PC-9 (cell line): ENCODE data around the gene APRT. TPM values are rescaled to one million over a fixed set of nuclear protein-coding genes. Genes with fewer than 3 reads are reported as not detected.
"Not testable (repeated sequence)": the region's sequence is repeated elsewhere in the genome, so short reads cannot be mapped to it uniquely, and the experiment has no call there.

Experiments
- BruUV-seq: library from RNA; stranded (reverse); fragments of 400-500 nt; replicated peaks from 2 replicates; lab custom pipeline; 2021; lab: Mats Ljungman, UMichigan
- CTCF ChIA-PET: fragments of 300-600 bp; sonication (Branson Sonifier 250); formaldehyde crosslinking; loops from one replicate; lab custom pipeline; 2022; ENCODE audit warnings: antibody characterized with exemption; lab: Charles Lee
- POLR2A ChIA-PET: fragments of 300-600 bp; sonication (Branson Sonifier 250); formaldehyde crosslinking; loops from one replicate; lab custom pipeline; 2022; ENCODE audit warnings: antibody characterized with exemption; ENCODE audit not compliant: unreplicated experiment; lab: Charles Lee
- DNase-seq, 2 experiments: peaks; one replicate each; pipeline versions ENCODE4 v3.0.0 to v3.0.0-alpha.2; 2015 to 2022; ENCODE audit warnings: mixed read lengths in 1 of 2
- H2AFZ ChIP-seq: fragments of 200-600 bp; sonication (generic); 2 replicates; pipeline ENCODE4 v1.8.1; 2017; ENCODE audit warnings: antibody characterized with exemption
- H3F3A ChIP-seq: fragments of 200-600 bp; sonication (generic); 2 replicates; pipeline ENCODE4 v1.8.1; 2017; ENCODE audit warnings: antibody characterized with exemption, mild to moderate bottlenecking, low read depth; ENCODE audit not compliant: insufficient read depth
- H3K27ac ChIP-seq: fragments of 200-600 bp; sonication (generic); 2 replicates; pipeline ENCODE4 v1.6.1; 2016; ENCODE audit warnings: mixed run types
- H3K27me3 ChIP-seq: fragments of 200-600 bp; sonication (generic); 2 replicates; pipeline ENCODE4 v1.6.1; 2016; ENCODE audit warnings: low read depth, mixed run types; ENCODE audit not compliant: insufficient read depth
- H3K36me3 ChIP-seq: fragments of 200-600 bp; sonication (generic); 2 replicates; pipeline ENCODE4 v1.6.1; 2016; ENCODE audit warnings: low read depth, mixed run types
- H3K4me1 ChIP-seq: fragments of 200-600 bp; sonication (generic); replicated peaks from 2 replicates; pipeline ENCODE4 v1.6.1; 2016; ENCODE audit warnings: mixed run types; ENCODE audit not compliant: insufficient read depth
- H3K4me2 ChIP-seq: fragments of 200-600 bp; sonication (generic); 2 replicates; pipeline ENCODE4 v1.6.1; 2017; ENCODE audit warnings: mixed run types
- H3K4me3 ChIP-seq: fragments of 200-600 bp; sonication (generic); 2 replicates; pipeline ENCODE4 v1.6.1; 2016; ENCODE audit warnings: mixed run types
- H3K79me2 ChIP-seq: fragments of 200-600 bp; sonication (generic); 2 replicates; pipeline ENCODE4 v1.6.1; 2017; ENCODE audit warnings: low read depth, mixed run types
- H3K9me2 ChIP-seq: fragments of 200-600 bp; sonication (generic); 2 replicates; pipeline ENCODE4 v1.8.1; 2017; ENCODE audit warnings: mild to moderate bottlenecking; ENCODE audit not compliant: insufficient read depth
- H3K9me3 ChIP-seq: fragments of 200-600 bp; sonication (generic); 2 replicates; pipeline ENCODE4 v1.8.1; 2016; ENCODE audit warnings: low read depth; ENCODE audit not compliant: insufficient read depth
- H4K20me1 ChIP-seq: fragments of 200-600 bp; sonication (generic); 2 replicates; pipeline ENCODE4 v1.8.1; 2017; ENCODE audit not compliant: insufficient read depth
- CTCF ChIP-seq: fragments of 200-600 bp; sonication (generic); conservative IDR thresholded peaks from 2 replicates; pipeline ENCODE4 v1.6.1; 2017; ENCODE audit warnings: mixed run types, antibody characterized with exemption, mild to moderate bottlenecking, moderate library complexity
- EZH2 ChIP-seq: fragments of 200-600 bp; sonication (generic); IDR thresholded peaks from 2 replicates; pipeline ENCODE4 v1.8.0; 2017; ENCODE audit warnings: antibody characterized with exemption, low read depth
- intact Hi-C: fragments of 100-400 bp; cut with micrococcal nuclease; formaldehyde crosslinking; loops from one replicate; pipeline ENCODE4 v1.10.0; 2022; ENCODE audit not compliant: unreplicated experiment
- total RNA-seq: library from RNA; stranded (reverse); gene quantifications from 2 replicates; pipeline ENCODE4 v1.2.3, GENCODE V29; 2021

The APRT gene
- total RNA-seq, 1 experiment from 2014 or later = 213 TPM

DNA sequence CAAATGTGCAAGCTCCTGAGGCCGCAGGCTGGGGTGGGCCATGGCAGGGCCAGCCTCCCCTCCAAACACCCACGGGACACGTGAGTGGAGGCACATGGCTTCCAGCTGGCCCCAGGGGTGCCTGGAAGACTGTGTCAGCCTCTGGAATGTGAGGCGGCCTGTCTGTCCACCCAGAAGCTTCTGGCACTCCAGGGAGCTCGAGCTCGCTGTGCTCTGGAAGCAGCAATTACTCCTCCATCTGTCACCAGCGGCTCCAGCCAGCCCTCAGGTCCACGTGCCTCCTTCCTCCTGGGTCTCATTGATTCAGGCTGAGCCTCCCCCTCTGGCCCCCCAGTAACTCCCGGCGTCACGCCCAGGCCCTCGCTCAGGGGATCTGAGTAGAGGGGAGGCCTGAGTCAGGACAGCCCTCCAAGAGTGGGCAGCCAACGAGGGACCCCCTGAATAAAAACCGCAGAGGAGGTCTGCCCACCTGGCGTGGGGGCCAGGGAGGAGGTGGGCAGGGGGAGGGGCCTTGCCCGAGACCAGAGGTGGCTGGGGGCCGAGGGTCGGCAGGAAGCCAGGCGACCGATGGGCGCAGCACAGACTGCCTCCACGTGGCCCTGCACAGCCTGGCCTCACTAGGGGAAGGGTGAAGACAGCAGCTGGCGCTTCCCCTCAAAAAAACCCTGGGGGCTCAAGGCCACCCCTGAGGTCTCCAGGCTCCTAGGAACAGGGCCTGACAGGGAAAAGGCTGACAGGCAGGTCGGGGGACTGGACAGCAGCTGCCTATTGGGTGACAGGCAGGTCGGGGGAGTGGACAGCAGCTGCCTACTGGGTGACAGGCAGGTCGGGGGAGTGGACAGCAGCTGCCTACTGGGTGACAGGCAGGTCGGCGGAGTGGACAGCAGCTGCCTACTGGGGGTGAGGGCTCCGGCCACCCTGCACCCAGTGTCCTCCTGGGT, 38.6 kb downstream of the APRT start:
- ChIA-PET CTCF (interaction anchor here (0.6 to 1.1 kb wide), 2 partner anchors 36 to 58 kb away, joined by 3 to 4 read pairs; no protein-coding TSS in a partner anchor), POLR2A (interaction anchor here (0.6 to 1.2 kb wide), 8 partner anchors 10 to 903 kb away, joined by 3 to 17 read pairs (median 4); no protein-coding TSS in a partner anchor)
- intact Hi-C loops = no loop called here
- H3K4me1 ChIP-seq = peaks cover 66% of the 10 kb centered on the region
- no TSS peak for BruUV-seq
- H3K4me2 ChIP-seq = peak overlapping the region; percentile 67
- H3K27me3 ChIP-seq = no peaks in the 10 kb centered on the region
- peak; percentile 81 to 85 for DNase-seq
- H3K36me3 ChIP-seq = no peaks in the 10 kb centered on the region
- TF ChIP-seq EZH2 (no peak), CTCF (no peak)
- H3K27ac ChIP-seq = peak overlapping the region; percentile 47; the same call in 1 of the 2 replicates
- H3F3A ChIP-seq = peaks cover 43% of the 10 kb centered on the region
- H2AFZ ChIP-seq = no peak overlapping the region
- H3K79me2 ChIP-seq = peaks cover 87% of the 10 kb centered on the region
- H3K9me3 ChIP-seq = no peaks in the 10 kb centered on the region
- no peak overlapping the region for H3K4me3 ChIP-seq
- peaks cover 69% of the 10 kb centered on the region for H4K20me1 ChIP-seq
- H3K9me2 ChIP-seq = no peaks in the 10 kb centered on the region

GRCh38 chr16:88771781-88772180, 39.9 kb downstream of the APRT start:
- not testable (repeated sequence) for H3K9me2 ChIP-seq, H2AFZ ChIP-seq, H3K9me3 ChIP-seq, BruUV-seq, H3K27me3 ChIP-seq, H3K4me3 ChIP-seq, H3K36me3 ChIP-seq, DNase-seq, H3K27ac ChIP-seq
- Histone ChIP-seq H3F3A (peaks cover 50% of the 10 kb centered on the region), H3K4me2 (peak overlapping the region; percentile 8; the same call in 1 of the 2 replicates), H3K4me1 (peaks cover 79% of the 10 kb centered on the region), H3K79me2 (peaks cover 87% of the 10 kb centered on the region), H4K20me1 (peaks cover 76% of the 10 kb centered on the region)
- intact Hi-C loops = loop anchor here (1.0 kb wide), 1 partner anchor 10 kb away; no protein-coding TSS in a partner anchor
- ChIA-PET POLR2A (interaction anchor here (1.5 kb wide), 1 partner anchor 9 kb away, joined by 11 read pairs; no protein-coding TSS in a partner anchor), CTCF (interaction anchor here (1.1 kb wide), 1 partner anchor 16 kb away, joined by 5 read pairs; no protein-coding TSS in a partner anchor)

GRCh38 chr16:88771294-88771772, 40.4 kb downstream of the APRT start:
- Histone ChIP-seq H3K36me3 (no peaks in the 10 kb centered on the region), H3F3A (peaks cover 54% of the 10 kb centered on the region), H3K4me1 (peaks cover 84% of the 10 kb centered on the region), H2AFZ (no peak overlapping the region), H3K27ac (peak overlapping the region; percentile 71), H3K9me3 (no peaks in the 10 kb centered on the region), H3K9me2 (no peaks in the 10 kb centered on the region), H4K20me1 (peaks cover 80% of the 10 kb centered on the region), H3K4me3 (peak overlapping the region; percentile 48; the same call in 1 of the 2 replicates), H3K79me2 (peaks cover 87% of the 10 kb centered on the region), H3K4me2 (peak overlapping the region; percentile 79), H3K27me3 (no peaks in the 10 kb centered on the region)
- TSS peak; percentile 50 for BruUV-seq
- intact Hi-C loops = loop anchor here (1.0 kb wide), 1 partner anchor 10 kb away; no protein-coding TSS in a partner anchor
- ChIA-PET CTCF (interaction anchor here (0.7 to 1.1 kb wide), 3 partner anchors 9 to 16 kb away, joined by 4 to 5 read pairs (median 5); no protein-coding TSS in a partner anchor), POLR2A (interaction anchor here (0.7 to 1.5 kb wide), 5 partner anchors 9 to 13 kb away, joined by 4 to 11 read pairs (median 4); no protein-coding TSS in a partner anchor)
- TF ChIP-seq CTCF (no peak), EZH2 (no peak)
- no peak for DNase-seq
